ENCODE data around the gene TRA2A. TPM values are rescaled to one million over a fixed set of nuclear protein-coding genes. Genes with fewer than 3 reads are reported as not detected.

Gene TRA2A
- total RNA-seq, 1 experiment from 2014 or later: 27.6 TPM

DNA sequence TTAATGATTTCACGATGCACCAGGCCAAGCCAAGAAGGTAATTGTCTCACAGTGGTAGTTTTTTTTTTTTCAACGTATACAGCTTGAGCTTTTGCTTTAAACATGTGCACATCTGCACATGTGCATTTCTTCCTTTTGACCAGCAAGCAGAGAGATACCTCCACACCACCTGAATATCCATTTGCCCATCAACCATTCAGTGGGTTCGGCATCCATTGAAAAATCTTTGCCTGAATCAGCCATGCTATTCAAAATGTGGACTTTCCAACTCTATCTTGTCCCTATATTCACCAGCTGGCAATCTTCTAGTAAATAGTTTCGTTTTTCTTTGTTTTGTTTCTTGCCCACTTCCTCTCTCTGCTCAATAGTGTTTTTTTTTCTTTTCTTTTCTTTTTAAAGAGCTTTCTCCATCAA lies 7.7 kb upstream of the TRA2A start:
- no peak for ATAC-seq
- POLR2A ChIA-PET (ENCODE audit: unreplicated experiment): interaction anchor here (0.7 kb wide), 1 partner anchor 181 kb away, joined by 13 read pairs; no protein-coding TSS in a partner anchor
- BruUV-seq (replicated peaks): no TSS peak

DNA sequence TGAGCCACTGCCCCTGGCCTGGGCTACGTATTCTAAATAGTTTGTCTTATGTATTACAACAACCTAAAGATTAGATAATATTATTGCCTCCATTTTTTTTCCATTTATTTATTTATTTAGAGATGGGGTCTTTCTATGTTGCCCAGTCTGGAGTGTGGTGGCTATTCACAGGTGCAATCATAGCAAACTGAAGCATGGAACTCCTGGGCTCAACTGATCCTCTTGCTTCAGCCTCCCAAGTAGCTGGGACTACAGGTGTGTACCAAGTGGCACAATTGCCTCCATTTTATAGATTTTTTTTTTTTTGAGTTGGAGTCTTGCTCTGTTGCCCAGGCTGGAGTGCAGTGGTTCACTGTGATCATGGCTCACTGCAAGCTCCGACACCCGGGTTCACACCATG lies 6.5 kb upstream of the TRA2A start:
- no peak overlapping the region for H3K4me2 ChIP-seq (ENCODE audit: low read length)
- H4K20me1 ChIP-seq (ENCODE audit: low read length): no peaks in the 10 kb centered on the region
- DNase-seq (no peak), ATAC-seq (no peak)
- BruUV-seq (replicated peaks): no TSS peak
- TF ChIP-seq, protein P1, sequence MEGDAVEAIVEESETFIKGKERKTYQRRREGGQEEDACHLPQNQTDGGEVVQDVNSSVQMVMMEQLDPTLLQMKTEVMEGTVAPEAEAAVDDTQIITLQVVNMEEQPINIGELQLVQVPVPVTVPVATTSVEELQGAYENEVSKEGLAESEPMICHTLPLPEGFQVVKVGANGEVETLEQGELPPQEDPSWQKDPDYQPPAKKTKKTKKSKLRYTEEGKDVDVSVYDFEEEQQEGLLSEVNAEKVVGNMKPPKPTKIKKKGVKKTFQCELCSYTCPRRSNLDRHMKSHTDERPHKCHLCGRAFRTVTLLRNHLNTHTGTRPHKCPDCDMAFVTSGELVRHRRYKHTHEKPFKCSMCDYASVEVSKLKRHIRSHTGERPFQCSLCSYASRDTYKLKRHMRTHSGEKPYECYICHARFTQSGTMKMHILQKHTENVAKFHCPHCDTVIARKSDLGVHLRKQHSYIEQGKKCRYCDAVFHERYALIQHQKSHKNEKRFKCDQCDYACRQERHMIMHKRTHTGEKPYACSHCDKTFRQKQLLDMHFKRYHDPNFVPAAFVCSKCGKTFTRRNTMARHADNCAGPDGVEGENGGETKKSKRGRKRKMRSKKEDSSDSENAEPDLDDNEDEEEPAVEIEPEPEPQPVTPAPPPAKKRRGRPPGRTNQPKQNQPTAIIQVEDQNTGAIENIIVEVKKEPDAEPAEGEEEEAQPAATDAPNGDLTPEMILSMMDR (conservative IDR thresholded peaks at IDR 0.05; ENCODE audit: low read depth, low read length): no peak
- no peak for TF ChIP-seq EZH2phosphoT487 (IDR thresholded peaks at IDR 0.05; ENCODE audit: borderline replicate concordance, low read length)
- no peaks in the 10 kb centered on the region for H3K27me3 ChIP-seq (ENCODE audit: low read length)
- intact Hi-C loops (cut with micrococcal nuclease): no loop called here
- no peak overlapping the region for H3K27ac ChIP-seq (ENCODE audit: low read length)
- no peaks in the 10 kb centered on the region for H3K36me3 ChIP-seq (ENCODE audit: low read depth, low read length)
- no peaks in the 10 kb centered on the region for H3F3A ChIP-seq (ENCODE audit: low read length, unreplicated experiment)
- no peaks in the 10 kb centered on the region for H3K79me2 ChIP-seq (ENCODE audit: low read length)
- no peak overlapping the region for H3K4me3 ChIP-seq (ENCODE audit: low read length)
- H3K9ac ChIP-seq (ENCODE audit: low read length): no peak overlapping the region
- no peaks in the 10 kb centered on the region for H3K4me1 ChIP-seq (ENCODE audit: insufficient read depth, low read length)
- no peaks in the 10 kb centered on the region for H3K9me3 ChIP-seq (ENCODE audit: low read length)
- H2AFZ ChIP-seq (ENCODE audit: low read length): no peak overlapping the region
- H3K9me2 ChIP-seq (replicated peaks; ENCODE audit: low read length): no peaks in the 10 kb centered on the region
- ChIA-PET POLR2A (ENCODE audit: unreplicated experiment) (no interaction called here), CTCF (no interaction called here)

More for the DNA sequence above, 7.7 kb upstream of the TRA2A start:
- CTCF ChIA-PET: interaction anchor here (0.6 to 1.9 kb wide), 2 partner anchors 181 to 453 kb away, joined by 3 to 4 read pairs; no protein-coding TSS in a partner anchor
- H4K20me1 ChIP-seq (ENCODE audit: low read length): no peaks in the 10 kb centered on the region
- no peaks in the 10 kb centered on the region for H3K79me2 ChIP-seq (ENCODE audit: low read length)
- TF ChIP-seq EZH2 (IDR thresholded peaks at IDR 0.05; ENCODE audit: low read length, unreplicated experiment) (no peak), EZH2phosphoT487 (IDR thresholded peaks at IDR 0.05; ENCODE audit: borderline replicate concordance, low read length) (no peak)
- TF ChIP-seq, protein P1 (conservative IDR thresholded peaks at IDR 0.05; ENCODE audit: low read depth, low read length): no peak
- H3K4me2 ChIP-seq (ENCODE audit: low read length): no peak overlapping the region
- peak overlapping the region; percentile 27 for H2AFZ ChIP-seq (ENCODE audit: low read length)
- H3K9ac ChIP-seq (ENCODE audit: low read length): no peak overlapping the region
- no peaks in the 10 kb centered on the region for H3F3A ChIP-seq (ENCODE audit: low read length, unreplicated experiment)
- no peaks in the 10 kb centered on the region for H3K9me3 ChIP-seq (ENCODE audit: low read length)
- H3K27ac ChIP-seq (ENCODE audit: low read length): no peak overlapping the region
- H3K4me1 ChIP-seq (ENCODE audit: insufficient read depth, low read length): no peaks in the 10 kb centered on the region
- H3K27me3 ChIP-seq (ENCODE audit: low read length): no peaks in the 10 kb centered on the region
- no peak for DNase-seq
- intact Hi-C loops (cut with micrococcal nuclease): no loop called here
- H3K4me3 ChIP-seq (ENCODE audit: low read length): no peak overlapping the region
- no peaks in the 10 kb centered on the region for H3K36me3 ChIP-seq (ENCODE audit: low read depth, low read length)
- H3K9me2 ChIP-seq (replicated peaks; ENCODE audit: low read length): no peaks in the 10 kb centered on the region

GRCh38 chr7:23533238-23533604 lies 1.4 kb upstream of the TRA2A start:
- no peak for DNase-seq
- intact Hi-C loops (cut with micrococcal nuclease): loop anchor here (5.0 kb wide), 1 partner anchor 101 kb away; no protein-coding TSS in a partner anchor
- no peak overlapping the region for H3K27ac ChIP-seq (ENCODE audit: low read length)
- H3K9ac ChIP-seq (ENCODE audit: low read length): no peak overlapping the region
- H3K9me2 ChIP-seq (replicated peaks; ENCODE audit: low read length): no peaks in the 10 kb centered on the region
- H3K36me3 ChIP-seq (ENCODE audit: low read depth, low read length): no peaks in the 10 kb centered on the region
- no peak for ATAC-seq
- TF ChIP-seq EZH2phosphoT487 (IDR thresholded peaks at IDR 0.05; ENCODE audit: borderline replicate concordance, low read length) (no peak), EZH2 (IDR thresholded peaks at IDR 0.05; ENCODE audit: low read length, unreplicated experiment) (no peak)
- TF ChIP-seq, protein P1 (conservative IDR thresholded peaks at IDR 0.05; ENCODE audit: low read depth, low read length): peak; percentile 30
- POLR2A ChIA-PET (ENCODE audit: unreplicated experiment): interaction anchor here (0.6 kb wide), 1 partner anchor 234 kb away, joined by 5 read pairs; no protein-coding TSS in a partner anchor
- no peak overlapping the region for H2AFZ ChIP-seq (ENCODE audit: low read length)
- H3K79me2 ChIP-seq (ENCODE audit: low read length): peaks cover 36% of the 10 kb centered on the region
- no peak overlapping the region for H3K4me2 ChIP-seq (ENCODE audit: low read length)
- no peaks in the 10 kb centered on the region for H3K9me3 ChIP-seq (ENCODE audit: low read length)
- no peak overlapping the region for H3K4me3 ChIP-seq (ENCODE audit: low read length)
- H3F3A ChIP-seq (ENCODE audit: low read length, unreplicated experiment): no peaks in the 10 kb centered on the region
- no peaks in the 10 kb centered on the region for H3K27me3 ChIP-seq (ENCODE audit: low read length)
- CTCF ChIA-PET: no interaction called here
- H4K20me1 ChIP-seq (ENCODE audit: low read length): peaks cover 32% of the 10 kb centered on the region
- BruUV-seq (replicated peaks): no TSS peak
- H3K4me1 ChIP-seq (ENCODE audit: insufficient read depth, low read length): peaks cover 11% of the 10 kb centered on the region
